IPS-11a (cell line): ENCODE data around the gene YTHDF2.
"Not testable (repeated sequence)": the region's sequence is repeated elsewhere in the genome, so short reads cannot be mapped to it uniquely, and the experiment has no call there.

Experiments
- H3K4me3 ChIP-seq: one replicate; pipeline ENCODE4 v1.5.1; 2013; ENCODE audit warnings: low read depth, low read length, control low read depth

Gene YTHDF2

GRCh38 chr1:28758420-28758819 lies 21.7 kb downstream of the YTHDF2 start:
- no peak overlapping the region for H3K4me3 ChIP-seq

GRCh38 chr1:28759257-28759656 lies 22.5 kb downstream of the YTHDF2 start:
- no peak overlapping the region for H3K4me3 ChIP-seq

GRCh38 chr1:28761189-28761588 lies 24.4 kb downstream of the YTHDF2 start:
- no peak overlapping the region for H3K4me3 ChIP-seq

- no peak overlapping the region for H3K4me3 ChIP-seq
Observed at GRCh38 chr1:28766532-28767183, 29.9 kb downstream of the YTHDF2 start.

- no peak overlapping the region for H3K4me3 ChIP-seq
Observed at GRCh38 chr1:28770601-28771165, 33.9 kb downstream of the YTHDF2 start.

DNA sequence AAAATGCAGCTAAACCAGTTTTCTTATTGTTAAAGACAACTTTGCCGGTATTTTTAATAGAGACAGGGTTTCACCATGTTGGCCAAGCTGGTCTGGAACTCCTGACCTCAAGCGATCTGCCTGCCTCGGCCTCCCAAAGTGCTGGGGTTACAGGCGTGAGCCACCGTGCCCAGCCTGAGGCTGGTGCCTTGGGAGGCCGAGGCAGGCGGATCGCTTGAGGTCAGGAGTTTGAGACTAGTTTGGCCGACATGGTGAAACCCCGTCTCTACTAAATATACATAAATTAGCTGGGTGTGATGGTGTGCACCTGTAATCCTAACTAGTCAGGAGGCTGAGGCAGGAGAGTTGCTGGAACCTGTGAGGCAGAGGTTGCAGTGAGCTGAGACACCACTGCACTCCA lies 35.2 kb downstream of the YTHDF2 start:
- H3K4me3 ChIP-seq, result not testable (repeated sequence)

- H3K4me3 ChIP-seq, result no peak overlapping the region
Observed at GRCh38 chr1:28773105-28773504, 36.4 kb downstream of the YTHDF2 start.

DNA sequence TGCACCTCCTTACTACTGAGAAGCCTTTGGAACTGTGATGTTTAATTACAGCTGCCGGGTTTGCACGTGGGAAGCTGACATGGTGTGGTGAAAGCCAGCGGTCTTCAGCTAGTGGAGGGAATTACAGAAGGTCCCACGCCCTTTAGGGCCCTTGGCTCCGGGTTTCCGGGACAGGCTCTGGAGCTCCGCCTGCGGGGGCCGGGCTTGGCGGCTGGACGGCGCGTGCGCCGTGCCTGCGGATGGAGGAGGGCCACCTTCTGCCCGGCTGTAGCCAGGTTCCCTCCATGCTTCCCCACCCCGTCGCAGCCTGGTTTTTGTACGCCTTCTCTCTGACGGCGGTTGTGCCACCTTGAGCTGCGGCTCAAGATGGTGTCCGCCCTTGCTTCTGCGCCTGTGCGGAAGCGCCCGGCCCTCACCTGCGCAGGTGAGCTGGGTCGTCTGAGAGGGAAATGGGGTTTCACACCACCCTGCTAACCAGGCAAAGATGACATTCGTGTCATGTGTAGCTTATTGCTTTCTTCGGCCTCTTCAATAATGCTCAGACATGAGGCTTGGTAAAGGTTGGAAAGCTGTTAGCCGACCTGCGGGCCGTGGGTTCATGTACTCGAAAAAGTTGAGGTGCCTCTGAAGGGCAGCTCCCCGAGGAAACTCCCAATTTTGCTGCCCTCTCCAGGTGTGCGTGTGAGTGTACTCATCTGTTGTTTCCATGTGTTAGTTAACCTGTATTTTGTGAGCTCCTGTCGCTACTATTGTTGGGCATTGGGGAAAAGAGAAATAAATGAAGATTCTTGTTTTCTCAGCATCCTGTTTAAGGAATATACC lies 38.6 kb downstream of the YTHDF2 start:
- H3K4me3 ChIP-seq, result no peak overlapping the region

DNA sequence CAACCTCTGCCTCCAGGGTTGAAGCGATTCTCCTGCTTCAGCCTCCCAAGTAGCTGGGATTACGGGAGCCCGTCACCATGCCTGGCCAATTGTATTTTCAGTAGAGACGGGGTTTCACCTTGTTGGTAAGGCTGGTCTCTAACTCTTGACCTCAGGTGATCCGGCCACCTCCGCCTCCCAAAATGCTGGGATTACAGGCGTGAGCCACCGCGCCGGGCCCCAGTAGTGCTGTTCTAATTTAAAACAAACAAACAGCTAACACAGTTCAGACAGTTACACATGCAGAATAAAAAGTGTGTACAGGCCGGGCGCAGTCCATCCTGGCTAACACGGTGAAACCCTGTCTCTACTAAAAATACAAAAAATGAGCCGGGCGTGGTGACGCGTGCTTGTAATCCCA lies 39.6 kb downstream of the YTHDF2 start:
- H3K4me3 ChIP-seq, result no peak overlapping the region

- H3K4me3 ChIP-seq, result no peak overlapping the region
Observed at GRCh38 chr1:28778021-28778420, 41.3 kb downstream of the YTHDF2 start.

GRCh38 chr1:28779751-28780408 lies 43.1 kb downstream of the YTHDF2 start:
- no peak overlapping the region for H3K4me3 ChIP-seq

DNA sequence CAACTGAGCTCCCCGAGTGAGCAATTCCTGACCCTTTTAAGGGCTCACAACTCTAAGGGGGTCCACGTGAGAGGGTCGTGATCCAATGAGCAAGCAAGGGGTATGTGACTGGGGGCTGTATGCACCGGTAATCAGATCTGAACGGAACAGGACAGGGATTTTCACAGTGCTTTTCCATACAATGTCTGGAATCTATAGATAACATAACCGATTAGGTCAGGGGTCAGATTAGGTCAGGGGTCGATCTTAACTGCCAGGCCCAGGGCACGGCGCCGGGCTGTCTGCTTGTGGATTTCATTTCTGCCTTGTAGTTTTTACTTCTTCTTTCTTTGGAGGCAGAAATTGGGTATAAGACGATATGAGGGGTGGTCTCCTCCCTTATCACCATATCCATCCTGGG lies 44.6 kb downstream of the YTHDF2 start:
- no peak overlapping the region for H3K4me3 ChIP-seq

- H3K4me3 ChIP-seq, result no peak overlapping the region
Observed at GRCh38 chr1:28782011-28782410, 45.3 kb downstream of the YTHDF2 start.

- no peak overlapping the region for H3K4me3 ChIP-seq
Observed at GRCh38 chr1:28783363-28783762, 46.6 kb downstream of the YTHDF2 start.

GRCh38 chr1:28789412-28789811 lies 52.7 kb downstream of the YTHDF2 start:
- H3K4me3 ChIP-seq, result no peak overlapping the region

DNA sequence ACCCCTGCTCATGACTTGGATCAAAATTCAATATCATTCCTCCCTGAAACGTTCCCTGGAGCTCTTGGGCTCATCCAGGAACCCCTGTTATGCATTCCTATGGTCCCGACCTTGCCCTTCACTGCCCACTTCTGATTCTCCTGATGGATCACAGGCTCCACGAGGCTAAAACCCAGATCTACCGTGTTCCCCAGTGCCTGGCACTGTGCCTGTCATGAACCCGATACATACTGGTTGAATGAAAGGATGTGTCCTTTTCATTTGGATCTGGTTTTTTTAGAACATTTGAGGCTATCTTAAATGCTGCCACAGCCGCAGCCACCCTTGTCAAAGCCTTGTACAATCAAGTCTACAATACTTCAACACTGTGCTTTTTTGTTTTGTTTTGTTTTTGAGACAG lies 53.1 kb downstream of the YTHDF2 start:
- H3K4me3 ChIP-seq, result no peak overlapping the region

GRCh38 chr1:28790377-28791035 lies 53.8 kb downstream of the YTHDF2 start:
- H3K4me3 ChIP-seq, result no peak overlapping the region

GRCh38 chr1:28791929-28792328 lies 55.2 kb downstream of the YTHDF2 start:
- not testable (repeated sequence) for H3K4me3 ChIP-seq

- no peak overlapping the region for H3K4me3 ChIP-seq
Observed at GRCh38 chr1:28792644-28793121, 55.9 kb downstream of the YTHDF2 start.

DNA sequence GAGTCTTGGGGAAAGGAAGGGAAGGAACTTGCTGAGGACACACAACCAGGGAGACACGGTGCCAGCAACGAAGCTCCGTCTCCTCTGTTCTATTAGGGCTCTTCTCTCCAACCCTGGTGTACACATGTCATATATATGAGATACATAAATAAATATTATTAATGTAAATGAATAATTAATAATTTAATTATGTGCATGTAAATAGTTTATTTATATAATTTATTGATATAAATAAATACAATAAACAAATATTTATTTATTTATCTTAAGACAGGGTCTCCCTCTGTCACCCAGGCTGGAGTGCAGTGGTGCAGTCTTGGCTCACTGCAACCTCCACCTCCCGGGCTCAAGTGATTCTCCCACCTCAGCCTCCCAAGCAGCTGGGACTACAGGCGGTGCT lies 57.8 kb downstream of the YTHDF2 start:
- H3K4me3 ChIP-seq, result not testable (repeated sequence)
